Measurements from ENCODE around the gene BLTP3A.
"Not testable (repeated sequence)": the region's sequence is repeated elsewhere in the genome, so short reads cannot be mapped to it uniquely, and the experiment has no call there.

Gene BLTP3A

GRCh38 chr6:34773916-34774315, 18.0 kb upstream of the BLTP3A start:
- H3K9me3 Mint-ChIP-seq = no peaks in the 10 kb centered on the region
- peaks cover 22% of the 10 kb centered on the region for H3K4me1 Mint-ChIP-seq (ENCODE audit: low read depth)
- H3K27me3 Mint-ChIP-seq = no peaks in the 10 kb centered on the region
- H3K36me3 Mint-ChIP-seq (ENCODE audit: low read depth) = peaks cover 48% of the 10 kb centered on the region
- H3K4me3 Mint-ChIP-seq = no peak overlapping the region
- no peak overlapping the region for H3K27ac Mint-ChIP-seq

GRCh38 chr6:34774967-34775366, 16.9 kb upstream of the BLTP3A start:
- H3K4me3 Mint-ChIP-seq = no peak overlapping the region
- peaks cover 20% of the 10 kb centered on the region for H3K4me1 Mint-ChIP-seq (ENCODE audit: low read depth)
- no peak overlapping the region for H3K27ac Mint-ChIP-seq
- H3K27me3 Mint-ChIP-seq = no peaks in the 10 kb centered on the region
- peaks cover 44% of the 10 kb centered on the region for H3K36me3 Mint-ChIP-seq (ENCODE audit: low read depth)
- H3K9me3 Mint-ChIP-seq = no peaks in the 10 kb centered on the region

- not testable (repeated sequence) for H3K27ac Mint-ChIP-seq
These were observed 6.5 kb upstream of the BLTP3A start for GRCh38 chr6:34785375-34785774.

GRCh38 chr6:34787152-34787551, 4.7 kb upstream of the BLTP3A start:
- H3K4me3 Mint-ChIP-seq; H3K27me3 Mint-ChIP-seq; H3K36me3 Mint-ChIP-seq (ENCODE audit: low read depth); H3K4me1 Mint-ChIP-seq (ENCODE audit: low read depth); H3K9me3 Mint-ChIP-seq; H3K27ac Mint-ChIP-seq: not testable (repeated sequence)

More at GRCh38 chr6:34785375-34785774, 6.5 kb upstream of the BLTP3A start:
- H3K4me1 Mint-ChIP-seq (ENCODE audit: low read depth); H3K36me3 Mint-ChIP-seq (ENCODE audit: low read depth); H3K4me3 Mint-ChIP-seq; H3K9me3 Mint-ChIP-seq; H3K27me3 Mint-ChIP-seq: not testable (repeated sequence)

GRCh38 chr6:34788111-34788510, 3.8 kb upstream of the BLTP3A start:
- no peaks in the 10 kb centered on the region for H3K36me3 Mint-ChIP-seq (ENCODE audit: low read depth)
- H3K4me3 Mint-ChIP-seq = no peak overlapping the region
- H3K27ac Mint-ChIP-seq = no peak overlapping the region
- H3K4me1 Mint-ChIP-seq (ENCODE audit: low read depth) = peaks cover 14% of the 10 kb centered on the region
- H3K27me3 Mint-ChIP-seq = no peaks in the 10 kb centered on the region
- no peaks in the 10 kb centered on the region for H3K9me3 Mint-ChIP-seq

- Mint-ChIP-seq H3K9me3 (no peaks in the 10 kb centered on the region), H3K4me3 (peak overlapping the region; percentile 92), H3K36me3 (ENCODE audit: low read depth) (no peaks in the 10 kb centered on the region), H3K4me1 (ENCODE audit: low read depth) (peaks cover 29% of the 10 kb centered on the region), H3K27me3 (no peaks in the 10 kb centered on the region), H3K27ac (peak overlapping the region; percentile 84)
These were observed 651 bp upstream of the BLTP3A start for GRCh38 chr6:34791164-34791700.

GRCh38 chr6:34792605-34793500, 970 bp downstream of the BLTP3A start:
- H3K27ac Mint-ChIP-seq = peak overlapping the region; percentile 91
- H3K4me1 Mint-ChIP-seq (ENCODE audit: low read depth) = peaks cover 29% of the 10 kb centered on the region
- H3K36me3 Mint-ChIP-seq (ENCODE audit: low read depth) = no peaks in the 10 kb centered on the region
- H3K27me3 Mint-ChIP-seq = no peaks in the 10 kb centered on the region
- H3K9me3 Mint-ChIP-seq = no peaks in the 10 kb centered on the region
- peak overlapping the region; percentile 92 for H3K4me3 Mint-ChIP-seq

- H3K36me3 Mint-ChIP-seq (ENCODE audit: low read depth) = no peaks in the 10 kb centered on the region
- no peak overlapping the region for H3K27ac Mint-ChIP-seq
- H3K9me3 Mint-ChIP-seq = no peaks in the 10 kb centered on the region
- no peaks in the 10 kb centered on the region for H3K27me3 Mint-ChIP-seq
- H3K4me3 Mint-ChIP-seq = peak overlapping the region; percentile 92
- H3K4me1 Mint-ChIP-seq (ENCODE audit: low read depth) = peaks cover 32% of the 10 kb centered on the region
These were observed 2.0 kb downstream of the BLTP3A start for GRCh38 chr6:34793877-34794276.

- Mint-ChIP-seq H3K27ac (no peak overlapping the region), H3K4me3 (no peak overlapping the region), H3K27me3 (no peaks in the 10 kb centered on the region), H3K36me3 (ENCODE audit: low read depth) (no peaks in the 10 kb centered on the region), H3K9me3 (no peaks in the 10 kb centered on the region), H3K4me1 (ENCODE audit: low read depth) (peaks cover 29% of the 10 kb centered on the region)
These were observed 4.0 kb downstream of the BLTP3A start for GRCh38 chr6:34795836-34796425.

- Mint-ChIP-seq H3K27ac (no peak overlapping the region), H3K4me3 (no peak overlapping the region), H3K4me1 (ENCODE audit: low read depth) (peaks cover 23% of the 10 kb centered on the region), H3K36me3 (ENCODE audit: low read depth) (no peaks in the 10 kb centered on the region), H3K27me3 (no peaks in the 10 kb centered on the region), H3K9me3 (no peaks in the 10 kb centered on the region)
These were observed 6.2 kb downstream of the BLTP3A start for GRCh38 chr6:34798057-34798456.

- H3K27me3 Mint-ChIP-seq = no peaks in the 10 kb centered on the region
- peaks cover 15% of the 10 kb centered on the region for H3K4me1 Mint-ChIP-seq (ENCODE audit: low read depth)
- H3K4me3 Mint-ChIP-seq = no peak overlapping the region
- no peaks in the 10 kb centered on the region for H3K36me3 Mint-ChIP-seq (ENCODE audit: low read depth)
- H3K27ac Mint-ChIP-seq = no peak overlapping the region
- H3K9me3 Mint-ChIP-seq = no peaks in the 10 kb centered on the region
These were observed 7.7 kb downstream of the BLTP3A start for GRCh38 chr6:34799547-34799946.

- no peaks in the 10 kb centered on the region for H3K36me3 Mint-ChIP-seq (ENCODE audit: low read depth)
- H3K4me1 Mint-ChIP-seq (ENCODE audit: low read depth) = peaks cover 8% of the 10 kb centered on the region
- H3K27me3 Mint-ChIP-seq = no peaks in the 10 kb centered on the region
- no peak overlapping the region for H3K27ac Mint-ChIP-seq
- H3K4me3 Mint-ChIP-seq = no peak overlapping the region
- no peaks in the 10 kb centered on the region for H3K9me3 Mint-ChIP-seq
These were observed 12.7 kb downstream of the BLTP3A start for GRCh38 chr6:34804543-34804942.

GRCh38 chr6:34805074-34805473, 13.2 kb downstream of the BLTP3A start:
- peaks cover 12% of the 10 kb centered on the region for H3K4me1 Mint-ChIP-seq (ENCODE audit: low read depth)
- not testable (repeated sequence) for H3K36me3 Mint-ChIP-seq (ENCODE audit: low read depth); H3K4me3 Mint-ChIP-seq; H3K27me3 Mint-ChIP-seq; H3K27ac Mint-ChIP-seq; H3K9me3 Mint-ChIP-seq

GRCh38 chr6:34806738-34807453, 15.0 kb downstream of the BLTP3A start:
- no peak overlapping the region for H3K4me3 Mint-ChIP-seq
- no peaks in the 10 kb centered on the region for H3K27me3 Mint-ChIP-seq
- peaks cover 20% of the 10 kb centered on the region for H3K4me1 Mint-ChIP-seq (ENCODE audit: low read depth)
- no peaks in the 10 kb centered on the region for H3K36me3 Mint-ChIP-seq (ENCODE audit: low read depth)
- no peak overlapping the region for H3K27ac Mint-ChIP-seq
- no peaks in the 10 kb centered on the region for H3K9me3 Mint-ChIP-seq

GRCh38 chr6:34808473-34808872, 16.6 kb downstream of the BLTP3A start:
- H3K4me3 Mint-ChIP-seq; H3K27me3 Mint-ChIP-seq; H3K9me3 Mint-ChIP-seq; H3K27ac Mint-ChIP-seq; H3K36me3 Mint-ChIP-seq (ENCODE audit: low read depth): not testable (repeated sequence)
- peaks cover 20% of the 10 kb centered on the region for H3K4me1 Mint-ChIP-seq (ENCODE audit: low read depth)
